ENCODE results near the gene CKM.

CKM gene

DNA sequence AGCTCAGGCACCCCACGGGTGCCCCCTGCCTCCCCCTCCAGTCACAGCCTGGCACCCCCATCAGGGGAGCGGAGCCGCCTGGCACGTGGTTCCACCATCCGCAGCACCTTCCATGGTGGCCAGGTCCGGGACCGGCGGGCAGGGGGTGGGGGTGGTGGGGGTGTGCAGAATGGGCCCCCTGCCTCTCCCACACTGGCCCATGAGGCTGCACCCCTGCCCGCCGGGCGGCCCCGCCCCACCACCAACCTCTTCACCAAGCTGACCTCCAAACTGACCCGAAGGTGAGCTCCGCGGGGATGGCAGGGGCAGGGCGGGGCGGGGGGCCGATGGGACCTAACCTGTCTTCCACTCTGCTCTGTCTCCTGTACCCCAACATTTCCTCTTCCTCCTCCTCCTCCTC, 25.0 kb downstream of the CKM start:
- TF ChIP-seq EZH2 (IDR thresholded peaks at IDR 0.05; ENCODE audit: borderline replicate concordance, low read length) (no peak), CTCF (IDR thresholded peaks at IDR 0.05; ENCODE audit: low read length) (no peak)
- H3K4me1 ChIP-seq (ENCODE audit: insufficient read depth, low read length, severe bottlenecking): no peaks in the 10 kb centered on the region
- H3K9ac ChIP-seq (ENCODE audit: low read length): no peak overlapping the region
- H3K9me3 ChIP-seq (ENCODE audit: low read length): no peaks in the 10 kb centered on the region
- no peaks in the 10 kb centered on the region for H3K9me2 ChIP-seq (ENCODE audit: low read depth, low read length)
- H4K20me1 ChIP-seq (ENCODE audit: insufficient read depth, low read length): no peaks in the 10 kb centered on the region
- H3K27ac ChIP-seq (ENCODE audit: low read depth, low read length, poor library complexity, severe bottlenecking): no peak overlapping the region
- no peaks in the 10 kb centered on the region for H3F3A ChIP-seq (ENCODE audit: insufficient read depth, low read length)
- H3K4me2 ChIP-seq (ENCODE audit: low read length): no peak overlapping the region
- peaks cover 9% of the 10 kb centered on the region for H3K36me3 ChIP-seq (ENCODE audit: insufficient read depth, low read length)
- H3K4me3 ChIP-seq (ENCODE audit: low read depth, low read length, poor library complexity, severe bottlenecking): no peak overlapping the region
- no peaks in the 10 kb centered on the region for H3K27me3 ChIP-seq (ENCODE audit: insufficient read depth, low read length)
- no peaks in the 10 kb centered on the region for H3K79me2 ChIP-seq (ENCODE audit: insufficient read depth, low read length)
- no peak overlapping the region for H2AFZ ChIP-seq (ENCODE audit: low read length)

- Histone ChIP-seq H3K9me3 (ENCODE audit: low read length) (no peaks in the 10 kb centered on the region), H3K4me1 (ENCODE audit: insufficient read depth, low read length, severe bottlenecking) (no peaks in the 10 kb centered on the region), H3K4me2 (ENCODE audit: low read length) (no peak overlapping the region), H3K27ac (ENCODE audit: low read depth, low read length, poor library complexity, severe bottlenecking) (no peak overlapping the region), H3K9ac (ENCODE audit: low read length) (no peak overlapping the region), H3K9me2 (ENCODE audit: low read depth, low read length) (no peaks in the 10 kb centered on the region), H3K79me2 (ENCODE audit: insufficient read depth, low read length) (no peaks in the 10 kb centered on the region), H3K27me3 (ENCODE audit: insufficient read depth, low read length) (no peaks in the 10 kb centered on the region), H3K36me3 (ENCODE audit: insufficient read depth, low read length) (peaks cover 9% of the 10 kb centered on the region), H3F3A (ENCODE audit: insufficient read depth, low read length) (no peaks in the 10 kb centered on the region), H2AFZ (ENCODE audit: low read length) (no peak overlapping the region), H4K20me1 (ENCODE audit: insufficient read depth, low read length) (no peaks in the 10 kb centered on the region), H3K4me3 (ENCODE audit: low read depth, low read length, poor library complexity, severe bottlenecking) (no peak overlapping the region)
- no peak for TF ChIP-seq CTCF (IDR thresholded peaks at IDR 0.05; ENCODE audit: low read length)
- no peak for TF ChIP-seq EZH2 (IDR thresholded peaks at IDR 0.05; ENCODE audit: borderline replicate concordance, low read length)
Observed at GRCh38 chr19:45296355-45296754, 26.3 kb downstream of the CKM start.

GRCh38 chr19:45295873-45296272, 26.8 kb downstream of the CKM start:
- TF ChIP-seq CTCF (IDR thresholded peaks at IDR 0.05; ENCODE audit: low read length): no peak
- no peak for TF ChIP-seq EZH2 (IDR thresholded peaks at IDR 0.05; ENCODE audit: borderline replicate concordance, low read length)
- Histone ChIP-seq H3K9me3 (ENCODE audit: low read length) (no peaks in the 10 kb centered on the region), H3K27ac (ENCODE audit: low read depth, low read length, poor library complexity, severe bottlenecking) (no peak overlapping the region), H3K27me3 (ENCODE audit: insufficient read depth, low read length) (no peaks in the 10 kb centered on the region), H3K4me3 (ENCODE audit: low read depth, low read length, poor library complexity, severe bottlenecking) (no peak overlapping the region), H3K79me2 (ENCODE audit: insufficient read depth, low read length) (no peaks in the 10 kb centered on the region), H3K9me2 (ENCODE audit: low read depth, low read length) (no peaks in the 10 kb centered on the region), H2AFZ (ENCODE audit: low read length) (no peak overlapping the region), H3K36me3 (ENCODE audit: insufficient read depth, low read length) (peaks cover 9% of the 10 kb centered on the region), H4K20me1 (ENCODE audit: insufficient read depth, low read length) (no peaks in the 10 kb centered on the region), H3F3A (ENCODE audit: insufficient read depth, low read length) (no peaks in the 10 kb centered on the region), H3K4me1 (ENCODE audit: insufficient read depth, low read length, severe bottlenecking) (no peaks in the 10 kb centered on the region), H3K9ac (ENCODE audit: low read length) (no peak overlapping the region), H3K4me2 (ENCODE audit: low read length) (no peak overlapping the region)
